HUES6 (cell line): ENCODE measurements around the gene SVBP.
"Not testable (repeated sequence)": the region's sequence is repeated elsewhere in the genome, so short reads cannot be mapped to it uniquely, and the experiment has no call there.

Source experiments
- H3K27ac ChIP-seq: 2 replicates; pipeline ENCODE4 v1.7.0; 2013; ENCODE audit warnings: low read depth, mild to moderate bottlenecking, low read length, inconsistent platforms
- H3K27me3 ChIP-seq: 2 replicates; pipeline ENCODE4 v1.6.1; 2013; ENCODE audit warnings: low read length; ENCODE audit not compliant: control insufficient read depth, insufficient read depth
- H3K36me3 ChIP-seq: 2 replicates; pipeline ENCODE4 v1.6.1; 2013; ENCODE audit warnings: low read length; ENCODE audit not compliant: control insufficient read depth, insufficient read depth
- H3K4me1 ChIP-seq: 2 replicates; pipeline ENCODE4 v1.6.1; 2013; ENCODE audit warnings: low read length; ENCODE audit not compliant: control insufficient read depth, insufficient read depth
- H3K4me3 ChIP-seq: 2 replicates; pipeline ENCODE4 v1.5.1; 2013; ENCODE audit warnings: low read depth, low read length
- H3K9ac ChIP-seq: one replicate; pipeline ENCODE4 v1.6.1; 2013; ENCODE audit warnings: mild to moderate bottlenecking, low read length
- H3K9me3 ChIP-seq: 2 replicates; pipeline ENCODE4 v1.6.1; 2013; ENCODE audit warnings: low read depth, low read length; ENCODE audit not compliant: control insufficient read depth, insufficient read depth

Gene SVBP, protein sequence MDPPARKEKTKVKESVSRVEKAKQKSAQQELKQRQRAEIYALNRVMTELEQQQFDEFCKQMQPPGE

DNA sequence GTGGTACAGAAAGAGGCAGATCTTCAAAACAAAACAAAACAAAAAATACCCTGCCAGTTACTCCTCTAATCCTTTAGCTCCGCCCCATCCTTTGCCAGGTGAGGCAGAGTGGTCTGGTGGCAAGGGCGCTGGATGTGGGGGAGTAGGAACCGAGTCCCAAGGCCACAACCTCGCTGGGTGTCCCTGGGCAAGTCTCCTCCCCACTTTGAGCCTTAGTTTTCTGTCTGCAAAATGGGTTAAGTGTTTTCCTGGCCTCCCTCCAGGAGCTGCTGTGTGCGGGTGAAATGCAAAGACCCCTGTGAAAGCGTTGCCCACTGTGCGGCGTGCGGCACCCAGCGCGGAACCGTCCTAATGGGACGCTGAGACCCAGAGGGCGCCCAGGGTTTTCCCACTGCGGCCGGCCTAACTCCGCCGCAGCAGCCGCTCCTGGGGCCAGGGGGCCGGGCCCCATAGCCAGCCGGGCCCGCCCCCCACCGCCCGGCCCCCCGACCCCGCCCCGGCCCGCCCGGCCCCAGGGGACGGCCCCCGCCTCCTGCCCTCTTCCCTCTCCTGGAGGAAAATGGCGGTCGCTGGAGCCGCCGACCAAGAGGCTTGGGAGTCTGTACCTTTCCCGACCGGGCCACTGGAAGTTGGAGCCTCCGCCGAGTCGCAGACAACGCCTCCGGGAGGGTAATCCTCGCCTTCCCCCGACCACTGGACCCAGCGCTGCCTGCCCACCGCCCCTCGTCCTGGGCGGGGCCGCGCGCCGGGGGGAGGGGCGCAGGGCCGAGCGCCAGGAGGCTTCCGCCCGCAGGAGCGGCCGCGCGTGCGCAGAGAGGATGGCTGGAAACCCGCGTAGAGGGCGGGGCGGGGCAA lies at the start of gene SVBP, which contains the start of gene ERMAP:
Gene SVBP, minus strand, starts transcription at position 813 of the 855 bp plus-strand sequence. CDS start 853 bp downstream, outside the sequence.
Gene ERMAP, plus strand, starts transcription at position 538 of the 855 bp plus-strand sequence. CDS start 13,327 bp downstream, outside the sequence.
- Histone ChIP-seq H3K36me3 (no peaks in the 10 kb centered on the region), H3K4me3 (peak within 1 kb of the TSS; percentile 99), H3K9ac (peak within 1 kb of the TSS; percentile 98), H3K4me1 (peaks cover 18% of the 10 kb centered on the region), H3K27ac (peak within 1 kb of the TSS; percentile 99), H3K9me3 (no peaks in the 10 kb centered on the region), H3K27me3 (no peaks in the 10 kb centered on the region)

DNA sequence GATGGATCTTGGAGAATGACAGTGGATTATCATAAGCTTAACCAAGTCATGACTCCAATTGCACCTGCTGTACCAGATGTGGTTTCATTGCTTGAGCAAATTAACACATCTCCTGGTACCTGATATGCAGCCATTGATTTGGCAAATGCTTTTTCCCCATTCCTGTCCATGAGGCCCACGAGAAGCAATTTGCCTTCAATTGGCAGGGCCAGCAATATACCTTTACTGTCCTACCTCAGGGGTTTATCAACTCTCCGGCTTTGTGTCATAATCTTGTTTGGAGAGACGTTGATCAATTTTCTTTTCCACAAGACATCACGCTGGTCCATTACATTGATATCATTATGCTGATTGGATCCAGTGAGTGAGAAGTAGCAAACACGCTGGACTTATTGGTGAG lies 49.4 kb upstream of the SVBP start:
- Histone ChIP-seq H3K27ac (no peak overlapping the region), H3K9me3 (no peaks in the 10 kb centered on the region), H3K27me3 (no peaks in the 10 kb centered on the region), H3K4me3 (no peak overlapping the region), H3K36me3 (no peaks in the 10 kb centered on the region), H3K4me1 (no peaks in the 10 kb centered on the region), H3K9ac (no peak overlapping the region)

DNA sequence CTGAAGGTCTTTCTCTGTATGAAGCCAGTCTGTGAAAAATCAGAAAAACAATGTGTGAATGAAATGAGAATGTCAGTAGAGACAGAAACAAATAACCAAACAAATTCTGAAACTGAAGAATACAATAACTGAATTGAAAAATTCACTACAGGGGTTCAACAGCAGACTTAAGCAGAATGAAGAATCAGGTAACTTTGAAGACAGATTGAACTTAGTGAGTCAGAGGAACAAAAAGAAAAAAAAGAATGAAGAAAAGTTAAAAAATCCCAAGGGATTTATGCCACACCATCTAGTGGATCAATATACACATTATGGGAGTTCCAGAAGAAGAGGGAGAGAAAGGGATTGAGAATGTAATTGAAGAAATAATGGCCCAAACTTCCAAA lies 43.8 kb upstream of the SVBP start:
- no peaks in the 10 kb centered on the region for H3K27me3 ChIP-seq
- H3K4me3 ChIP-seq = no peak overlapping the region
- H3K36me3 ChIP-seq = no peaks in the 10 kb centered on the region
- no peaks in the 10 kb centered on the region for H3K9me3 ChIP-seq
- H3K9ac ChIP-seq = no peak overlapping the region
- no peak overlapping the region for H3K27ac ChIP-seq
- H3K4me1 ChIP-seq = no peaks in the 10 kb centered on the region; the same call in 1 of the 2 replicates

DNA sequence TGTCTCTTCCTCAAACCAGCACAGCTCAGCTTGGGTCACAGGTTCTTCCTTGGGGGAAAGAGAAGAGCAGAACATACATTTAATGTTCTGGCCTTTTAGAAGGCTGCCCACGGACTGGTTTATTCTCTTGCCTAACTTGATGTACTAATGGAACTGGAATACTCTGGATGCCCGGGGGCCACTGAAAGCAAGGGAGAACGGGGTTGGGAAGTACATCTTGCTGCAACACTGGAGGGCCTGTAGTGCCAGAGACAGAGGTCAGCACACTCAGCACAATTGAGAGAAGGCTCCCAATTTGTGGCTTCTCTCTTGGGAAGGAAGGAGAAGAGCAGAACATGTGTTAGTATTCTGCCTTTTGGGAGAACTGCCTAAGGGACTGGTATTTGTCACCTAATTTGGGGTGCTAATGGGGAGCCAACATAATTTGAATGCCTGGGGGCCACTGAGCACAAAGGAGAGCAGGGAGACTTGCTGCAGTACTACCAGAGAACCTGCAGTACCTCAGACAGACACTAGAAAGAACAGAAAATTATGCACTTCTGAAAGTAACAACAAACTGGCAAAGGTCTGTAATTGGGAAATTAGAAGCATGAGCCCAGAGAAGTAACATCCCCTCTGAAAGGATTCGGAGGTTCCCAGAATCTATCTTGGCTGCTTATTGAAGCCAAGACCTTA lies 43.3 kb upstream of the SVBP start:
- no peaks in the 10 kb centered on the region; the same call in 1 of the 2 replicates for H3K4me1 ChIP-seq
- no peak overlapping the region for H3K27ac ChIP-seq
- H3K9ac ChIP-seq = no peak overlapping the region
- no peaks in the 10 kb centered on the region for H3K9me3 ChIP-seq
- H3K27me3 ChIP-seq = no peaks in the 10 kb centered on the region
- H3K36me3 ChIP-seq = no peaks in the 10 kb centered on the region
- no peak overlapping the region for H3K4me3 ChIP-seq

DNA sequence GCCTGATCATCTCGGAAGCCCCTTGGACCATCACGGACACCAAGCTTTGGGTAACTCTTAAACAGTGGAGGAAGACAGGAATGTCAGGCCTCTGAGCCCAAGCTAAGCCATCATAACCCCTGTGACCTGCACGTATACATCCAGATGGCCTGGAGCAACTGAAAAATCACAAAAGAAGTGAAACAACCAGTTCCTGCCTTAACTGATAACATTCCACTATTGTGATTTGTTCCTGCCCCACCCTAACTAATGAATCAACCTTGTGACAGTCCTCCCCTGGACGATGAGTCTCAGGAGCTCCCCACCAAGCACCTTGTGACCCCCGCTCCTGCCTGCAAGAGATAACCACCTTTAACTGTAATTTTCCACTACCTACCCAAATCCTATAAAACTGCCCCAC lies 42.2 kb upstream of the SVBP start:
- not testable (repeated sequence) for H3K36me3 ChIP-seq, H3K4me1 ChIP-seq

DNA sequence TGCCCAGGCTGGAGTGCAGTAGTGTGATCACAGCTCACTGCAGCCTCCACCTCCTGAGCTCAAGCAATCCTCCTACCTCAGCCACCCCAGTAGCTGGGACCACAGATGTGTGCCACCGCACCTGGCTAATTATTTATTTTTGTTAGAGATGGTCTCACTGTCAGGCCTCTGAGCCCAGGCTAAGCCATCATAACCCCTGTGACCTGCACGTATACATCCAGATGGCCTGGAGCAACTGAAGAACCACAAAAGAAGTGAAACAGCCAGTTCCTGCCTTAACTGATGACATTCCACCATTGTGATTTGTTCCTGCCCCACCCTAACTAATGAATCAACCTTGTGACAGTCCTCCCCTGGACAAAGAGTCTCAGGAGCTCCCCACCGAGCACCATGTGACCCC lies 39.4 kb upstream of the SVBP start:
- peaks cover 14% of the 10 kb centered on the region for H3K36me3 ChIP-seq
- H3K4me1 ChIP-seq, H3K27ac ChIP-seq, H3K9ac ChIP-seq, H3K4me3 ChIP-seq, H3K9me3 ChIP-seq, H3K27me3 ChIP-seq: not testable (repeated sequence)

More for the DNA sequence above, 42.2 kb upstream of the SVBP start:
- not testable (repeated sequence) for H3K9ac ChIP-seq, H3K27me3 ChIP-seq, H3K4me3 ChIP-seq, H3K9me3 ChIP-seq, H3K27ac ChIP-seq

DNA sequence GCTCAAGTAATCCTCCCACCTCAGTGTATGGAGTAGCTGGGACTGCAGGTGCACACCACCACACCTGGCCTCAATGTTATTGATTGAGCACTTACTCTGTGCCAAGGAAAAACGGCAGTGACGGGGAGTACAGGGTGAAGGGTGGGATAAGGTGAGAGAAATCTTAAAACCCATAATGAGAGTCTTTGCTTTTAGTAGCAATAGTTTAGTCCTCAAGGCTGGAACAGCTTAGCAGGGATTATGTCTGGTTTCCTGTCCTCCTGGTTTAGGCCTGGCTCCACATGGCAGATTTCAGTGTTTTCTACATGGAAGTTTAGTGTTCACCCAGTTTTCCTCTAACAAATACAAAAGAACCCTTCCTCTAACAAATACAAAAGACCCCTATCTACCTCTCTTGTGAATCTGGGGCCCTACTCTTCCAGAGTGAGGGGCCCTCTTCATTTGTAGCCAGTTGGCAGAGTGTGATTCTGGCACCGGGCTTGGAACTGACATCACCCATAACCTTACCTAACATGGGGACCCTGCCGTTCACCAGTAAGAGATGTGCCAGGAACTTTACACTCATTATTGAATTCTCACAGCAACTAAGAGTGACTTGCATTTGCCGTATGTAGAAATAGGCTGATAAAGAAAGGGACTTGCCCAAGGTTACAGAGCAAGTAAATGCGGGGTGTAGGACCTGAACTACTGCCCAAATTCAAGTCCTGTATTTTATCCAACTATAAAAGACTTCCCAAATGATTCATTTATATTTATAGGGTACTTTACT lies 36.1 kb upstream of the SVBP start:
- H3K4me1 ChIP-seq = peaks cover under 1% of the 10 kb centered on the region; the same call in 1 of the 2 replicates
- no peak overlapping the region for H3K27ac ChIP-seq
- no peak overlapping the region for H3K4me3 ChIP-seq
- H3K9me3 ChIP-seq = no peaks in the 10 kb centered on the region
- no peaks in the 10 kb centered on the region for H3K27me3 ChIP-seq
- no peak overlapping the region for H3K9ac ChIP-seq
- peaks cover 38% of the 10 kb centered on the region for H3K36me3 ChIP-seq

DNA sequence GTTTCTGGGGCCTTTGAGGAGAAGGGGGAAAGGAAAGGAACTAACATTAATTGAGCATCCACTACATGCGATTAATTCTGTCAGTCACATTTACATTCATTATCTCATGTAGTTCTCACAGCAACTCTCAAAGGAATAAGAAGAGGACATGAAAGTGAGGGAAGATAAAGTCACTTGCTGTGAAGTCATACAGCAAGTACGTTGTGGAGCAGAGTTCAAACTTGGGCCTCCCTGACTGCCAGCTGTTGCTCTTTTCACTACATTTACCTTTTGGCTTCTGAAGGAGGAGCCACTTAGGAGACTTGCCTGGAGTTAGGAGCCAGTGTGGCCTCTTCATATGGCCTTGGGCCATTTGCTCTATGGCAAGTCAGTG lies 35.4 kb upstream of the SVBP start:
- Histone ChIP-seq H3K9me3 (no peaks in the 10 kb centered on the region), H3K27ac (no peak overlapping the region), H3K4me3 (no peak overlapping the region), H3K36me3 (peaks cover 38% of the 10 kb centered on the region), H3K9ac (no peak overlapping the region), H3K27me3 (no peaks in the 10 kb centered on the region), H3K4me1 (peaks cover 7% of the 10 kb centered on the region)

DNA sequence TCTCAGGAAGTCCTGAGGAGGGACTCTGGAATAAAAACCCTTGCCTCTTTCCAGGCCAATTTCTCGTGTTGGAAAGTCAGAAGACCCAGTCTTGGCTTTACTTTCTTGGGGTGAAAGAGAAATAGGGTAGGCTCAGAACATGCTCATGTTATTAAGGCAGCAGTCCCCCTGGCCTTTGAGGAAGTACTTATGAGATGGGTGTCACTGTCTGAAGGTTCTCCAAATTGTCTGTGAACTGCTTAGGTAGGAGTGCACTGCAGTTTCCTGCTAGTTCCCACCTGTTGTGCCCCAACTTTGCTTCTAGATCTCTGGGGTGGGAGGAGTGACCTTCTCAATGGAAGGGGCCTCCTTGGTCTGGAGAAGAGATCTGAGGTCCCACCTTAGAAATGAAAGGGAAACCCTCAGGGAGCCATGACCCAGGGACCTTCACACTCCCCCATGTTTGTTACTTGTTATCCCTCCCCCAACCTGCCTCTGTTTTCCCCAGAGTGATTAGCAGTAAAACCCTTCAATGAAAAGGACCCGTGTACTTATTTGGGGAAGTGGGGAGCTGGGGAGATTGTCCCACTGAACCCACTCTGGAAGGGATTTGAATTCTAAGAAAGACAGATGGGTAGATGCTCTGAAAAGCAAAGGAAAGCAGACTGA lies 34.9 kb upstream of the SVBP start:
- H3K27ac ChIP-seq = no peak overlapping the region
- no peaks in the 10 kb centered on the region for H3K27me3 ChIP-seq
- H3K9me3 ChIP-seq = no peaks in the 10 kb centered on the region
- H3K9ac ChIP-seq = no peak overlapping the region
- peaks cover 11% of the 10 kb centered on the region for H3K4me1 ChIP-seq
- H3K4me3 ChIP-seq = no peak overlapping the region
- H3K36me3 ChIP-seq = peaks cover 38% of the 10 kb centered on the region

DNA sequence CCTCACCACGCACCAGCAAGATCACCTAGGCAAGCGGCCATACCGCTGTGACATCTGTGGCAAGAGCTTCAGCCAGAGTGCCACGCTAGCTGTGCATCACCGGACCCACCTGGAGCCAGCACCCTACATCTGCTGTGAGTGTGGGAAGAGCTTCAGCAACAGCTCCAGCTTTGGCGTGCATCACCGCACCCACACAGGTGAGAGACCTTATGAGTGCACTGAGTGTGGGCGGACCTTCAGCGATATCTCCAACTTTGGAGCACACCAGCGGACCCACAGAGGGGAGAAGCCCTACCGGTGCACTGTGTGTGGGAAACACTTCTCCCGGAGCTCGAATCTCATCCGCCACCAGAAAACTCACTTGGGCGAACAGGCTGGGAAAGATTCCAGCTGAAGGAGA lies 34.2 kb upstream of the SVBP start:
- Histone ChIP-seq H3K27ac (no peak overlapping the region), H3K27me3 (no peaks in the 10 kb centered on the region), H3K4me3 (no peak overlapping the region), H3K9ac (no peak overlapping the region), H3K4me1 (peaks cover 11% of the 10 kb centered on the region), H3K36me3 (peaks cover 38% of the 10 kb centered on the region), H3K9me3 (no peaks in the 10 kb centered on the region)
